GM23338 (cell line): Measurements from ENCODE around the gene NLRC5. TPM values are rescaled to one million over a fixed set of nuclear protein-coding genes. Genes with fewer than 3 reads are reported as not detected.

Source experiments
- ATAC-seq: fragments of 200-7000 bp; cut with Tn5 transposase; 3 replicates; pipeline ENCODE4 v1.9.1; 2020
- DNase-seq: peaks from one replicate; pipeline ENCODE4 v3.0.0-alpha.2; 2015; ENCODE audit warnings: low spot score
- H2AFZ ChIP-seq: fragments of 200-600 bp; sonication (generic); 2 replicates; pipeline ENCODE4 v1.8.0; 2016; ENCODE audit warnings: antibody characterized with exemption, mild to moderate bottlenecking, moderate library complexity
- H3F3A ChIP-seq: fragments of 200-600 bp; sonication (generic); replicated peaks from 2 replicates; pipeline ENCODE4 v1.8.0; 2017; ENCODE audit warnings: antibody characterized with exemption, mixed run types, low read depth
- H3K27ac ChIP-seq: fragments of 200-600 bp; sonication (generic); 2 replicates; pipeline ENCODE4 v1.6.1; 2016; ENCODE audit warnings: low read depth
- H3K27me3 ChIP-seq: fragments of 200-600 bp; sonication (generic); 2 replicates; pipeline ENCODE4 v1.8.0; 2016; ENCODE audit warnings: mild to moderate bottlenecking, mixed run types, moderate library complexity; ENCODE audit not compliant: insufficient read depth
- H3K36me3 ChIP-seq: fragments of 200-600 bp; sonication (generic); 2 replicates; pipeline ENCODE4 v1.8.0; 2016; ENCODE audit warnings: mild to moderate bottlenecking; ENCODE audit not compliant: insufficient read depth
- H3K4me1 ChIP-seq: fragments of 200-600 bp; sonication (generic); 2 replicates; pipeline ENCODE4 v1.8.0; 2016; ENCODE audit warnings: mild to moderate bottlenecking, moderate library complexity; ENCODE audit not compliant: insufficient read depth
- H3K4me2 ChIP-seq: fragments of 200-600 bp; sonication (generic); 2 replicates; pipeline ENCODE4 v1.7.1; 2017; ENCODE audit warnings: mixed run types
- H3K4me3 ChIP-seq: fragments of 200-600 bp; sonication (generic); 2 replicates; pipeline ENCODE4 v1.6.1; 2016; ENCODE audit warnings: mixed run types
- H3K79me2 ChIP-seq: fragments of 200-600 bp; sonication (generic); replicated peaks from 2 replicates; pipeline ENCODE4 v1.8.0; 2017; ENCODE audit warnings: mild to moderate bottlenecking; ENCODE audit not compliant: insufficient read depth
- H3K9me2 ChIP-seq: fragments of 200-600 bp; sonication (generic); 2 replicates; pipeline ENCODE4 v1.8.0; 2017; ENCODE audit not compliant: insufficient read depth
- H4K20me1 ChIP-seq: fragments of 200-600 bp; sonication (generic); replicated peaks from 2 replicates; pipeline ENCODE4 v1.8.0; 2017; ENCODE audit warnings: mild to moderate bottlenecking; ENCODE audit not compliant: insufficient read depth
- H3K27ac Mint-ChIP-seq: 2 replicates; pipeline ENCODE4 v1.8.0; 2020; ENCODE audit warnings: inconsistent platforms, mild to moderate bottlenecking, moderate library complexity, mixed read lengths
- H3K27me3 Mint-ChIP-seq: 3 replicates; pipeline ENCODE4 v1.8.0; 2022; ENCODE audit warnings: low read depth, mild to moderate bottlenecking, moderate library complexity, mixed read lengths, inconsistent platforms; ENCODE audit not compliant: insufficient read depth, poor library complexity
- H3K36me3 Mint-ChIP-seq: 3 replicates; pipeline ENCODE4 v1.8.0; 2021; ENCODE audit warnings: low read depth, mild to moderate bottlenecking, inconsistent platforms, moderate library complexity, mixed read lengths
- H3K4me1 Mint-ChIP-seq: 3 replicates; pipeline ENCODE4 v1.8.0; 2020; ENCODE audit warnings: mild to moderate bottlenecking, inconsistent platforms, mixed read lengths
- H3K4me3 Mint-ChIP-seq: 3 replicates; pipeline ENCODE4 v1.8.0; 2021; ENCODE audit warnings: moderate library complexity, mild to moderate bottlenecking, inconsistent platforms, mixed read lengths
- H3K9me3 Mint-ChIP-seq: 3 replicates; pipeline ENCODE4 v1.8.0; 2020; ENCODE audit warnings: moderate library complexity, mild to moderate bottlenecking, inconsistent platforms, mixed read lengths
- EZH2phosphoT487 ChIP-seq: fragments of 200-600 bp; sonication (generic); IDR thresholded peaks from one replicate; pipeline ENCODE4 v1.8.1; 2018; ENCODE audit warnings: antibody characterized with exemption; ENCODE audit not compliant: unreplicated experiment
- JUNB ChIP-seq: IDR thresholded peaks from one replicate; pipeline ENCODE4 v1.6.1; 2016; ENCODE audit warnings: antibody characterized with exemption; ENCODE audit not compliant: unreplicated experiment
- POLR2AphosphoS5 ChIP-seq: IDR thresholded peaks from 2 replicates; pipeline ENCODE4 v1.6.1; 2016; ENCODE audit warnings: antibody characterized with exemption, low read depth
- ZNF462 ChIP-seq: fragments of 250-450 bp; sonication (Bioruptor Pico); IDR thresholded peaks from 2 replicates; pipeline ENCODE4 v1.5.0; 2020; ENCODE audit warnings: mild to moderate bottlenecking, moderate library complexity
- polyA plus RNA-seq: library from polyadenylated mRNA; unstranded; fragments of >200 nt; fragmentation: Nextera tagmentation; extraction: Ambion mirVana; gene quantifications from 2 replicates; pipeline ENCODE4 v1.2.1, GENCODE V29; 2016
- total RNA-seq: library from RNA; depleted of rRNA; stranded (reverse); fragments of >200 nt; shearing (Covaris generic); gene quantifications from 2 replicates; pipeline ENCODE4 v1.2.3, GENCODE V29; 2014

NLRC5 gene
- total and polyA plus RNA-seq, 2 experiments from 2014 or later = 2.3 to 3.9 TPM

- no peak overlapping the region for H2AFZ ChIP-seq
- Mint-ChIP-seq H3K27me3 (peaks cover 13% of the 10 kb centered on the region), H3K36me3 (no peaks in the 10 kb centered on the region), H3K27ac (no peak overlapping the region), H3K4me1 (peaks cover 10% of the 10 kb centered on the region), H3K4me3 (no peak overlapping the region), H3K9me3 (no peaks in the 10 kb centered on the region)
- H3K4me2 ChIP-seq = no peak overlapping the region
- TF ChIP-seq JUNB (no peak), EZH2phosphoT487 (no peak), ZNF462 (CRISPR knock-in tag) (no peak), POLR2AphosphoS5 (no peak)
- no peaks in the 10 kb centered on the region for H3K27me3 ChIP-seq
- H3K27ac ChIP-seq = no peak overlapping the region
- ATAC-seq (no peak), DNase-seq (no peak)
- no peaks in the 10 kb centered on the region for H3K9me2 ChIP-seq
- no peaks in the 10 kb centered on the region for H4K20me1 ChIP-seq
- H3K4me3 ChIP-seq = no peak overlapping the region
- no peaks in the 10 kb centered on the region for H3K36me3 ChIP-seq
- H3F3A ChIP-seq = no peaks in the 10 kb centered on the region
- H3K4me1 ChIP-seq = peaks cover 6% of the 10 kb centered on the region; the same call in 1 of the 2 replicates
- no peaks in the 10 kb centered on the region for H3K79me2 ChIP-seq
Measured at GRCh38 chr16:56999409-57000270, 10.3 kb downstream of the NLRC5 start.
